ENCODE measurements around the gene WEE2.

DNA sequence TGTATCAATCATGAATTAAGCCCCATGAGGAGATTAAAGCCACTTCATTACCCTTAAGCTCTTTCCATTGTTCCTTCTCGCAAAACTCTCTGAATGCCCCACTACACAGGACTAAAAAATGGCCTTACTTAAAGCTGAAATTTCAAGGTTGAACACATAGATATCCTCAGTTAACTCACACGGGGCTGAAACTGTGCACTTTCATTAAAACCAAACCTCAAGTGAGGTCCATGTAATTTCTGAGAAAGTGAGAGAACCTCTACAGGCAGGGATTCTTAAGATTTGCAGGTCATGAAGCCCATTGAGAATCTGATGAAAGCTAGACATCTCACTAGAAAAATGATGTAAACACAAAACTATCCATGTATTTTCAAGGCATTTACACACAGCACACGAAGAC lies 22.1 kb upstream of the WEE2 start:
- TF ChIP-seq POLR2AphosphoS5 (IDR thresholded peaks at IDR 0.05; ENCODE audit: low read depth, low read length): no peak
- TF ChIP-seq, protein P1, sequence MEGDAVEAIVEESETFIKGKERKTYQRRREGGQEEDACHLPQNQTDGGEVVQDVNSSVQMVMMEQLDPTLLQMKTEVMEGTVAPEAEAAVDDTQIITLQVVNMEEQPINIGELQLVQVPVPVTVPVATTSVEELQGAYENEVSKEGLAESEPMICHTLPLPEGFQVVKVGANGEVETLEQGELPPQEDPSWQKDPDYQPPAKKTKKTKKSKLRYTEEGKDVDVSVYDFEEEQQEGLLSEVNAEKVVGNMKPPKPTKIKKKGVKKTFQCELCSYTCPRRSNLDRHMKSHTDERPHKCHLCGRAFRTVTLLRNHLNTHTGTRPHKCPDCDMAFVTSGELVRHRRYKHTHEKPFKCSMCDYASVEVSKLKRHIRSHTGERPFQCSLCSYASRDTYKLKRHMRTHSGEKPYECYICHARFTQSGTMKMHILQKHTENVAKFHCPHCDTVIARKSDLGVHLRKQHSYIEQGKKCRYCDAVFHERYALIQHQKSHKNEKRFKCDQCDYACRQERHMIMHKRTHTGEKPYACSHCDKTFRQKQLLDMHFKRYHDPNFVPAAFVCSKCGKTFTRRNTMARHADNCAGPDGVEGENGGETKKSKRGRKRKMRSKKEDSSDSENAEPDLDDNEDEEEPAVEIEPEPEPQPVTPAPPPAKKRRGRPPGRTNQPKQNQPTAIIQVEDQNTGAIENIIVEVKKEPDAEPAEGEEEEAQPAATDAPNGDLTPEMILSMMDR (IDR thresholded peaks at IDR 0.05): no peak
- TF ChIP-seq, protein P2, sequence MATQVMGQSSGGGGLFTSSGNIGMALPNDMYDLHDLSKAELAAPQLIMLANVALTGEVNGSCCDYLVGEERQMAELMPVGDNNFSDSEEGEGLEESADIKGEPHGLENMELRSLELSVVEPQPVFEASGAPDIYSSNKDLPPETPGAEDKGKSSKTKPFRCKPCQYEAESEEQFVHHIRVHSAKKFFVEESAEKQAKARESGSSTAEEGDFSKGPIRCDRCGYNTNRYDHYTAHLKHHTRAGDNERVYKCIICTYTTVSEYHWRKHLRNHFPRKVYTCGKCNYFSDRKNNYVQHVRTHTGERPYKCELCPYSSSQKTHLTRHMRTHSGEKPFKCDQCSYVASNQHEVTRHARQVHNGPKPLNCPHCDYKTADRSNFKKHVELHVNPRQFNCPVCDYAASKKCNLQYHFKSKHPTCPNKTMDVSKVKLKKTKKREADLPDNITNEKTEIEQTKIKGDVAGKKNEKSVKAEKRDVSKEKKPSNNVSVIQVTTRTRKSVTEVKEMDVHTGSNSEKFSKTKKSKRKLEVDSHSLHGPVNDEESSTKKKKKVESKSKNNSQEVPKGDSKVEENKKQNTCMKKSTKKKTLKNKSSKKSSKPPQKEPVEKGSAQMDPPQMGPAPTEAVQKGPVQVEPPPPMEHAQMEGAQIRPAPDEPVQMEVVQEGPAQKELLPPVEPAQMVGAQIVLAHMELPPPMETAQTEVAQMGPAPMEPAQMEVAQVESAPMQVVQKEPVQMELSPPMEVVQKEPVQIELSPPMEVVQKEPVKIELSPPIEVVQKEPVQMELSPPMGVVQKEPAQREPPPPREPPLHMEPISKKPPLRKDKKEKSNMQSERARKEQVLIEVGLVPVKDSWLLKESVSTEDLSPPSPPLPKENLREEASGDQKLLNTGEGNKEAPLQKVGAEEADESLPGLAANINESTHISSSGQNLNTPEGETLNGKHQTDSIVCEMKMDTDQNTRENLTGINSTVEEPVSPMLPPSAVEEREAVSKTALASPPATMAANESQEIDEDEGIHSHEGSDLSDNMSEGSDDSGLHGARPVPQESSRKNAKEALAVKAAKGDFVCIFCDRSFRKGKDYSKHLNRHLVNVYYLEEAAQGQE (IDR thresholded peaks at IDR 0.05; ENCODE audit: insufficient read depth in 1 of 2, low read depth in 2 of 2, low read length in 1 of 2): no peak
- no peak for TF ChIP-seq TCF7L2 (IDR thresholded peaks at IDR 0.05; ENCODE audit: low read depth, low read length)
- no peak for TF ChIP-seq SIN3A (IDR thresholded peaks at IDR 0.05; ENCODE audit: borderline replicate concordance, insufficient read depth, low read depth, low read length)
